Daoy (cell line): Measurements from ENCODE around the gene KIF26B. TPM values are rescaled to one million over a fixed set of nuclear protein-coding genes. Genes with fewer than 3 reads are reported as not detected.

Experiments
- DNase-seq: peaks from one replicate; pipeline ENCODE4 v3.0.0-alpha.2; 2015; ENCODE audit warnings: low read depth
- total RNA-seq: library from RNA; depleted of rRNA; stranded (reverse); fragments of >200 nt; shearing (Covaris generic); gene quantifications from 2 replicates; pipeline ENCODE4 v1.2.3, GENCODE V29; 2014

The KIF26B gene
- total RNA-seq, 1 experiment from 2014 or later = 1.1 TPM

- DNase-seq = no peak
Observed at GRCh38 chr1:245749053-245749452, 594.3 kb downstream of the KIF26B start.

- DNase-seq = no peak
Observed at GRCh38 chr1:245750261-245750660, 595.5 kb downstream of the KIF26B start.

DNA sequence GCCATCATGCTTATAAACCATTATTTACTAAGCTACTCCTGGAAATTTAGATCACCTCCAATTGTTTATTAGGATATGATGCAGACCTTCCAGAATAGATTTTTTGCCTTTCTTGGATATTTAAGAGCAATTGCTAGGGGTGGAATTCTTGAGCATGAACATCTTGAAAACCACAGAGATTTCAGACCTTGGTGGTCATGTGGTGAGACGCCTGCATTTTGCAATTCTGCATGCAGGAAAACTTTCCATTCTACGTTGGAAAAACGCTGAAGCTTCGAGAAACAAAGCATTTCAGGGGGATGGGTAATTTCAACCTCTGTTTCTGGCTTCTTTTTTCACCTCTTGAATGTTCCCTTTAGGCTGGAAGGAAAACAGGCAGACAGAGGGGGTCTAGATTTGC, 596.3 kb downstream of the KIF26B start:
- no peak for DNase-seq

DNA sequence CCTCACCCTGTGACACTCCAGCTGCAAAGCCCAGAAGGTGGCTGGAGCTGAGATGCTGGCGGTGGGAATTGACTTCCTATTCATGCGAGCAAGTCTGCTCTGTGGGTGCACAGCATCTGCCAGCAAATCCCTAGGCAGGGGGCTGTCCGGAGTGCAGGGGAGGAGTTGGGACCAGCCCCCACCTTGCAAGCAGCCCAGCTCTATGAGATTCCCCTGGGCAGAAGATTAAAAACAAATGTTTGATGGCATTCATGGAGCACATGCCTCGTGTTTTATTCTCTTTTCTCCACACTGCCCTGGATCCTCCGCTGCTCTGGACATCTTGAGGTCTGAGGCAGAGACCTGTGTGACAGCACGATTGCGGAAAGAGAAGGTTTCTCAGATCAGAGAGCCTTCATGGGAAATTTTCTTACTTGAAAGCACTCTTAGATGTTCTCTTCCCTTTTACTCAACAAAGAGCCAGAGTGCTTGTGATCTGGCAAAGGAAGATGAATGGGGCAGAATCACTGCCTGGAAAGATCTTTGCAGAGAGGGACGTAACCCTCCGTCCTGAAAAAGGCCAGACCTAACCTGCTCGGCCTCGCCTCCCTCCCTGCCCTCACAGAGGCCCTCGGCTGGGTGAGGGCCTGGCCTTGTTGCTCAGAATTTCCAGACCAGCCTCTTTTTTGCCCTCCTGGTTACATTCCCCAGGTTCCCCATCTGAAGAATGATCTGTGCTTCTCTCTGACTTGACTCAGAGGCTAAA, 597.1 kb downstream of the KIF26B start:
- no peak for DNase-seq

DNA sequence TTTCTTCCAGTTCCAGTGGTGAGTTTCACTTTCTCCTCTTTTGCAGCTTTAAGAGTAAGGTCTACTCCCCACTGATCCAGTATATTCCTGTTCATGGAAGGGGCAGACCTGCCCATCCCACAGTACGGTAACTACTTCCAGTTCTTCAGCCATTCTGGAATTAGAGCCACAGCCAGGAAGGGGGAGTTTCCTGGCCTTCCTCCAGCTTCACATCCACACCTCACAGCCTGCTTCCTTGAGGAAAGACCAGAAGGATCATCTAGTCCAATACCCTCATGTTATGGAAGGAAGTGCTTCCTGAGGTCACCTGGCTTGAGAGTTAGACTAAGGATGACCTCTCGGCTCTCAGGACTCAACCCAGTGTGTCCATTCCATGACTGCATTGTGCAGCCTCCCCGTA, 597.8 kb downstream of the KIF26B start:
- no peak for DNase-seq

DNA sequence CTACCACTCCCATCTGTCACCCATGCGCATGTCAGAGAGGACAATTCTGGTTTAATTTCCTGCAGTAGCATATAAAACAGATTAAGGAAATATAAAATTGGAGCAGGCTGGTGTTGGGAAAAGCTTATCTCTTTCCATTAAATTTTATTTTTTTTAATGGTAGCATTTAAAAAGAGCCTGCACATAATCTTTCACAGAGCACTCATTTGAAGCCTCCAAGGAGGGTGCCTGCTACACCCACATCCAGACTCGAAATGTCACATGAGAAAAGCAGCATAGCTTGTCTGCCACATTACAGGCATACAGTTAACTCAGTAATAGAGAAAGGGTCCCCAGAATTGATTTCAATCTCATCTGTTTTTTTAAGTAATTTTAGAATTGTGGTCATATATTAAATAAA, 599.0 kb downstream of the KIF26B start:
- no peak for DNase-seq

GRCh38 chr1:245754463-245754961, 599.7 kb downstream of the KIF26B start:
- no peak for DNase-seq
